ENCODE results near the gene AK9.

Gene AK9

DNA sequence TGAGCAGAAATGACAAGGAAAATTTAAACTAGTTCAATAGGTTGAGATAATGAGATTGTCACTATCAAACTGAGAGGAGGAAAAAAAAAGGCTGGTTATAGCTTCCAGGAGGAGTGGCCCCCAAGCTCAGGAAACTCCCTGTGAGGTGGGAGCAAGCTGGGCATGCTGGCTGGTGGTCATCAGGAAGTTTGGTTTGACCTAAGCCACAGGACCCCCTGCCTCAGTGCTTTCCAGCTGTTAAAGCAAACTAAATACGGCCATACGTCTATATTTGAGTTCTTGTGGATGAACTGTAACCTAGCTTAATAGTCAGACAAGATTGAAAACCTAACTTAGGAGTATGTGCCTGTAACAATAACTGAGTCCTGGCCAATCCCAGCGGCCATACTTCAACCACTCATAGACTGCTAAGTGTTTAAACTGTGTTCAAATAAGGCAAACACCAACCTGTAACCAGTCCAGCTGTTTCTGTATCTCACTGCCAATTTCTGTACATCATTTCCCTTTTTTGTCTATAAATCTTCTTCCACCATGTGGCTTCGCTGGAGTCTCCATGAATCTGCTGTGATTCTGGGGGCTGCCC lies 183.4 kb downstream of the AK9 start:
- no peak overlapping the region for H3K4me3 ChIP-seq
- H3K4me1 ChIP-seq, result no peaks in the 10 kb centered on the region
- no peaks in the 10 kb centered on the region for H3K9me3 ChIP-seq
- no peak overlapping the region for H3K27ac ChIP-seq
- no peaks in the 10 kb centered on the region for H3K36me3 ChIP-seq
- DNase-seq, result no peak
- no peaks in the 10 kb centered on the region for H3K27me3 ChIP-seq
- TF ChIP-seq, protein P1, sequence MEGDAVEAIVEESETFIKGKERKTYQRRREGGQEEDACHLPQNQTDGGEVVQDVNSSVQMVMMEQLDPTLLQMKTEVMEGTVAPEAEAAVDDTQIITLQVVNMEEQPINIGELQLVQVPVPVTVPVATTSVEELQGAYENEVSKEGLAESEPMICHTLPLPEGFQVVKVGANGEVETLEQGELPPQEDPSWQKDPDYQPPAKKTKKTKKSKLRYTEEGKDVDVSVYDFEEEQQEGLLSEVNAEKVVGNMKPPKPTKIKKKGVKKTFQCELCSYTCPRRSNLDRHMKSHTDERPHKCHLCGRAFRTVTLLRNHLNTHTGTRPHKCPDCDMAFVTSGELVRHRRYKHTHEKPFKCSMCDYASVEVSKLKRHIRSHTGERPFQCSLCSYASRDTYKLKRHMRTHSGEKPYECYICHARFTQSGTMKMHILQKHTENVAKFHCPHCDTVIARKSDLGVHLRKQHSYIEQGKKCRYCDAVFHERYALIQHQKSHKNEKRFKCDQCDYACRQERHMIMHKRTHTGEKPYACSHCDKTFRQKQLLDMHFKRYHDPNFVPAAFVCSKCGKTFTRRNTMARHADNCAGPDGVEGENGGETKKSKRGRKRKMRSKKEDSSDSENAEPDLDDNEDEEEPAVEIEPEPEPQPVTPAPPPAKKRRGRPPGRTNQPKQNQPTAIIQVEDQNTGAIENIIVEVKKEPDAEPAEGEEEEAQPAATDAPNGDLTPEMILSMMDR (IDR thresholded peaks at IDR 0.05), result no peak
- intact Hi-C loops (cut with DNase I; ENCODE audit: low total_unique reads), result no loop called here

DNA sequence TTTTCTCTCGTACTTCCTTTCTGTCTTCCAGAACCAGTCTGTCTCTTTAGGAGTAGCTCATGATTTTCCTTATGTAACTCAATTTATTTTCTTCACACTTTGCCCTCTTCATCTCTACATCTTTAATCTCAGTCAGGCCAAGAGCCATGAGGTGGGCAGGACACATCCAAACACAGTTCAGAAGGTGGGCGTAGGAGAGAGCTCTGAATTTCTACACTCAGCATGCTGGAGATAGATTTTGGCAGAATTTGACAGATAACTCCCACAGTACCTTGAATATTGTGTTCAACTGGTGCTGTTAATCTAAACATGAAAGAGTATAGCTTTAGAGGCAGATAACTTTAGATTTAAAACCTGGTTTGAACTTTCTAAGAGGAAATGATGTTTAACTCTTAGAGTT lies 184.2 kb downstream of the AK9 start:
- intact Hi-C loops (cut with DNase I; ENCODE audit: low total_unique reads), result no loop called here
- no peak for DNase-seq
- H3K27me3 ChIP-seq, result no peaks in the 10 kb centered on the region
- TF ChIP-seq, protein P1 (IDR thresholded peaks at IDR 0.05), result no peak
- no peak overlapping the region for H3K27ac ChIP-seq
- H3K4me1 ChIP-seq, result no peaks in the 10 kb centered on the region
- H3K36me3 ChIP-seq, result no peaks in the 10 kb centered on the region
- H3K4me3 ChIP-seq, result no peak overlapping the region
- no peaks in the 10 kb centered on the region for H3K9me3 ChIP-seq

DNA sequence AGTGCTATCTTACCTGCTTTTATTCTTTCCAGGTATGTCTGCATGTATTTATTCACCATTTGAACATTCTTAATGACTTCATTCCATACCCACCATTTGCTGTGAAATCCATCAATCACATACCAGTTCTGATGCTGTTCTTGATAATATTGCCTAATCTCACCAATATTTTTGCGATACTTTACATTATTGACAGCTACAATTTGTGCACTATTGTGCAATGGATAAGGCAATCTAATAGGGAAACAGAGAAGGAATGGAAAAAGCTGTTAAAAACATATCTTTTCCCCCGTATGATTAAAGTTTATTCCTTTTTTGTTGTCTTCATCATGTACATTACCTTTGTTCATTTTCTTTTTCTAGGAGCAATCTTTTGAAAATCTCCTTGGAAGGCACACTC lies 184.7 kb downstream of the AK9 start:
- DNase-seq, result no peak
- H3K4me1 ChIP-seq, result no peaks in the 10 kb centered on the region
- no peaks in the 10 kb centered on the region for H3K36me3 ChIP-seq
- no peaks in the 10 kb centered on the region for H3K27me3 ChIP-seq
- TF ChIP-seq, protein P1 (IDR thresholded peaks at IDR 0.05), result no peak
- H3K4me3 ChIP-seq, result no peak overlapping the region
- intact Hi-C loops (cut with DNase I; ENCODE audit: low total_unique reads), result no loop called here
- H3K27ac ChIP-seq, result no peak overlapping the region
- H3K9me3 ChIP-seq, result no peaks in the 10 kb centered on the region

DNA sequence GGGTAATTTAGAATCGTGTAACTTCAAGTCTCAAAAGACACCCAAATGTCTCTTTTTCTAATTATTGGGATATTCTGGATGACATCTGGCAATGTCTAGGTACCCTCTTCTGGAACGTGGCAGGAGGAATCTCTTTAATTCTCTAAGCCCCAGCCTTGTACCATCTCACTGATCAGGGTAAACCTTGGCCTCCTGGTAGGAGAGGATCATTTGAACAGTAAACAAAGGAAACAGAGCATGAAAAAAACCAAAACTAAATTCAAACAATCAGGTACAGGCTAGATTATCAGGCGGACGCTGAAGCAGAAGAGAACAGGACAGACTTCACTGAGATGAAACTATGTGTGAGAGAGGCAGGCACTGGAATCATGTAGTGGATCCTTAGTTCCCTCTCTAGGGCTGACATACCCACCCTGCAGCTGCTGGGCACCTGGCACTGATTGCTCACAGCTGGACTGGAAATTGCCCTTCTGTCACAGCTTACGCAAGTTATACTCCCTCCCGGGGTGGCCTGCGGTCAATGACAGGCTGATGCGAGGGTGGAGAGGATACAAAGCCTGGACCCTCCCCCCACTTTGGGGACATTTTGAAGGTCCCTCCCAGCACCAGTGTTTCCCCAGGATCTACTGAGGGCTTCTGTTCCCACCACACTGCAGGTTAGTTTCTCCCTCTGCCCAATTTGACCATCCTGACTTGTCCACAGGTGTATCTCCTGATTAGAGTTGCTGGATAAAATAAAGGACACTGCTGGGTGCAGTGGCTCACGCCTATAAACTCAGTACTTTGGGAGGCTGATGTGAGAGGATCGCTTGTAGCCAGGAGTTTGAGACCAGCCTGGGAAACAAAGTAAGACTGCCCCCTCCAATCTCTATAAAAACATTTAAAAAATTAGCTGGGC lies 187.4 kb downstream of the AK9 start:
- Histone ChIP-seq H3K27ac (no peak overlapping the region), H3K4me3 (no peak overlapping the region), H3K4me1 (no peaks in the 10 kb centered on the region), H3K27me3 (no peaks in the 10 kb centered on the region), H3K9me3 (no peaks in the 10 kb centered on the region), H3K36me3 (no peaks in the 10 kb centered on the region)
- DNase-seq, result no peak
- TF ChIP-seq, protein P1 (IDR thresholded peaks at IDR 0.05), result no peak
- intact Hi-C loops (cut with DNase I; ENCODE audit: low total_unique reads), result no loop called here

DNA sequence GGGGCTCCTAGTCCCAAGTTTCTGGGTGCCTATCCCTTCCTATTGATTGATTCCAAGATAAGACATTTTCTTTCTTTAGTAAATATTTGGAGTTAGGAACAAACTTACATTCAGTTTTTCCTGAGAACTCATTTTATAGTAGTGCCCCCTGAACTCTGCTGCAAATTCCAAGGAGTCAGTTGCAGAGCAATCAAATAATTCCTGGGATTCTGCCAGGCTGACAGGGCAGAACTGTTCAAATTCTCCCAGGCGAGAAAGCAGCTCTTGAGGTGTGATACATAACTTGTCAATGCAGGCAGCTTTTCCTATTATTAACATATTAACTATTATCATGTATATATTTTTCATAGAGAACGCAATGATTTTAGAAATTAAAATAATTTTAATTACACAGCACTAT lies 192.1 kb downstream of the AK9 start:
- Histone ChIP-seq H3K4me3 (no peak overlapping the region), H3K27me3 (no peaks in the 10 kb centered on the region), H3K9me3 (no peaks in the 10 kb centered on the region), H3K27ac (no peak overlapping the region), H3K36me3 (no peaks in the 10 kb centered on the region), H3K4me1 (no peaks in the 10 kb centered on the region)
- DNase-seq, result no peak
- intact Hi-C loops (cut with DNase I; ENCODE audit: low total_unique reads), result no loop called here
- TF ChIP-seq, protein P1 (IDR thresholded peaks at IDR 0.05), result no peak
